D721Med (cell line): ENCODE data around the gene TUBB4A.

Source experiments
- DNase-seq: peaks from one replicate; pipeline ENCODE4 v3.0.0; 2011; ENCODE audit warnings: low spot score; ENCODE audit not compliant: insufficient read length
- FAIRE-seq: peaks from 2 replicates; lab custom pipeline; 2011; peaks lifted over from hg19 to GRCh38; lab: Jason Lieb, UNC
- TF ChIP-seq, protein P1 (sequence below): IDR thresholded peaks from 2 replicates; pipeline ENCODE4 v1.5.1; 2012; ENCODE audit warnings: mild to moderate bottlenecking, control low read depth; ENCODE audit not compliant: insufficient read depth; ENCODE audit errors: missing control alignments

TUBB4A gene

DNA sequence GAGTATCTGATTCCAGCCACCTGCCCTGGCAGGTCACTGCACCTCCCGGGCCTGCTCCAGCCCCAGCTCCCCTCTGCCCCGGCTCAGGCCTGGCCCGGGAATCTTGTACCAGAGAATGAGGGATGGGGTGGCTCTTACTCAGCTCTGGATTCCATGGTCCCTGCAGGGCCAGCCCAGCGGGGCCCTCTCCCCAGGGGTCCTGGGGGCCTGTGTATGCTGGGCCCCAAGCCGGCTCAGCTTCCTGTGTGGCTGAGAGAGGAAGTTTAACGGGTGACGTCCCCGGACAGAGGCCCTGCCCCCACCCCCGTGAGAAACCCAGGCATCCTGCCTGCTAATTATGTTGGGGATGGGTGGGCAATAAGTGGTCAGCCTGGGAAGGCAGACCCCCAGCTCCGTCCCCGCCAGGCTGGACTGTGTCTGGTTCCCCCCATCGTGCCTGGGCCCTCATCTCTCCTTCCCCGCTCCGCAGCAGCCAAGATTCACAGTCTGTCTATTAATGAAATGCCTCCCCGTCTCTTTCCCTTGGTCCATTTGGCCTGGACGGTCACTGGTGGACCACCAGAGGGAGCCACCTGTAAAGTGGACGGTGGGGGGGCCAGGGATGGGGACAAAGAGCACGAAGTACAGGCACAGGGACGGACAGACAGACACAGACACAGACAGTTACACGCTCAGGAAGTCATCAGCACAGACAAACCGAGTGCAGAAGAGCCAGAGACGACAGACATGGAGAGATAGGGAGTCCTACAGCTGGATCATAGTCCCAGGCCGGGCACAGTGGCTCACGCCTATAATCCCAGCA, 20.4 kb downstream of the TUBB4A start, which contains the start of gene DENND1C:
TSS of gene DENND1C (minus strand) at position 247 of the 802 bp plus-strand sequence. CDS start at position 155, 92 bp downstream.
- DNase-seq: no peak
- TF ChIP-seq, protein P1, sequence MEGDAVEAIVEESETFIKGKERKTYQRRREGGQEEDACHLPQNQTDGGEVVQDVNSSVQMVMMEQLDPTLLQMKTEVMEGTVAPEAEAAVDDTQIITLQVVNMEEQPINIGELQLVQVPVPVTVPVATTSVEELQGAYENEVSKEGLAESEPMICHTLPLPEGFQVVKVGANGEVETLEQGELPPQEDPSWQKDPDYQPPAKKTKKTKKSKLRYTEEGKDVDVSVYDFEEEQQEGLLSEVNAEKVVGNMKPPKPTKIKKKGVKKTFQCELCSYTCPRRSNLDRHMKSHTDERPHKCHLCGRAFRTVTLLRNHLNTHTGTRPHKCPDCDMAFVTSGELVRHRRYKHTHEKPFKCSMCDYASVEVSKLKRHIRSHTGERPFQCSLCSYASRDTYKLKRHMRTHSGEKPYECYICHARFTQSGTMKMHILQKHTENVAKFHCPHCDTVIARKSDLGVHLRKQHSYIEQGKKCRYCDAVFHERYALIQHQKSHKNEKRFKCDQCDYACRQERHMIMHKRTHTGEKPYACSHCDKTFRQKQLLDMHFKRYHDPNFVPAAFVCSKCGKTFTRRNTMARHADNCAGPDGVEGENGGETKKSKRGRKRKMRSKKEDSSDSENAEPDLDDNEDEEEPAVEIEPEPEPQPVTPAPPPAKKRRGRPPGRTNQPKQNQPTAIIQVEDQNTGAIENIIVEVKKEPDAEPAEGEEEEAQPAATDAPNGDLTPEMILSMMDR: peak; percentile 35
- no peak for FAIRE-seq

DNA sequence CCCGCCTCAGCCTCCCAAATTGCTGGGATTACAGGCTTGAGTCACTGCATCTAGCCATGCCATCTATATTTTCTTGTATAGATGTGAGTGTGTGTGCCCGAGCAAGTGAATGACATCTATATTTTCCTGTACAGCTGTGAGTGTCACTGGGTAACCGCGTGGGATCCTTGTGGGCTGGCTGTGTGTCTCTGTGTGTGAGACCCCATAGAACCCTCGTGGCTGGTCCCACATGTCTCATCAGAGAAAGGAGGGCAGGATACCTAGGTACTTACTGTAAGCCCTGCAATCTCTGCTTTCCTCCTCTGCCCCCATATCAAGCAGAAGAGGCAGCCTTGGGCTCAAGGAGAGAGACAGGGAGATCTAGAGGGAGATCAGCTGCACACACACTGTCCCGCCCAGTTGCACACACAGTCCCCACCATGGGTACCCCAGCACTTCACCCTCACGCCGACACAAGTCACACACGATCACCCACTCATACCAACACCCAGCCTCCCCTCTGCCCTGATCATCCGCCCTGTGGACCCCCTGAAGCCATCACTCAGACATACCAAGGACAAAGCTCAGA, 21.2 kb downstream of the TUBB4A start:
- DNase-seq (no peak), FAIRE-seq (no peak)
- TF ChIP-seq, protein P1: no peak

DNA sequence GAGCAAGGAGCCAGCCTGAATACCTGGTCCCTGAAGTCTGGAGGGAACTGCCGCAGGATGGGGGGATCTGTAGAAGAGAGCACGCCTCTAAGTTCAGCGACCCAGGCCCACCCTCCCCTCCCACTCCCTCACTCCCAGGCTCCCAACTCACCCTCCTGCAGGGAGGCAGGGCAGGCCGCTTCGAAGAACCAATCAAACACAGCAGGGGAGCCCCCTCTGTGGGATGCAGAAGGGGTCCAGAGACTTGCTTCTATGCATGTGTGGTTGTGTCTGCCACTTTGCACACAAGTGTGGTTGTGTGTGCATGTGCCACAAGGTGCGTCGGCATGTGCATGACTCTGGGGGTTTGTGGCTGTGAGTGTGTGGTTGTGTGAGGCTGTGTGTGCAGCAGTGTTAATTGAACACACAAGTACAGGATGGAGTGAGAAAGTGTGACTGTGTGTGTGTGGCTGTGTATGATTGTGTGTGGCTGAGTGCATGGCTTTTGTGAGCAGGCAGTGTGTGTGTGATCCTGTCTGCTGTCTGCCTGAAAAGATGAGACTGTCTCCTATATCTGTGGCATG, 22.2 kb downstream of the TUBB4A start:
- TF ChIP-seq, protein P1: no peak
- no peak for FAIRE-seq
- DNase-seq: no peak

DNA sequence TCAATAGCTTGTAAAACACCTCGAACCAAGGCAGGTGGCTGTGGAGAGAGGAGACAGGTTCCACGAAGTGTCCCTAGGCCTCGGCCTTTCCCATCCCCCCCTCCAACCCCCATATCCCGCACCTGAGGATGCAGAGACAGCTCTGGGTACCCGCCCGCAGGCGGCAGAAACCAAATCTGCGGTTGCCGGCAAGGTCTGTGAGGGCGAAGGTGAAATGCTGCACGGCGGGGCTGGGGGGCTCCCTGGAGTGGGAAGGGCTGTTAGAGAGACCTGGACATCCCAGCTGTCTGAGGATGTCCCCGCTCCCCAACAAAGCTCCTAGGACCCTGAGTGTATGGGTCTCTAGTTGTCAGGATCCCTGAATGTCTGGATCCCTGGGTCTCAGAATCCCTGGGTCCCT, 23.3 kb downstream of the TUBB4A start:
- TF ChIP-seq, protein P1: no peak
- DNase-seq (no peak), FAIRE-seq (no peak)

DNA sequence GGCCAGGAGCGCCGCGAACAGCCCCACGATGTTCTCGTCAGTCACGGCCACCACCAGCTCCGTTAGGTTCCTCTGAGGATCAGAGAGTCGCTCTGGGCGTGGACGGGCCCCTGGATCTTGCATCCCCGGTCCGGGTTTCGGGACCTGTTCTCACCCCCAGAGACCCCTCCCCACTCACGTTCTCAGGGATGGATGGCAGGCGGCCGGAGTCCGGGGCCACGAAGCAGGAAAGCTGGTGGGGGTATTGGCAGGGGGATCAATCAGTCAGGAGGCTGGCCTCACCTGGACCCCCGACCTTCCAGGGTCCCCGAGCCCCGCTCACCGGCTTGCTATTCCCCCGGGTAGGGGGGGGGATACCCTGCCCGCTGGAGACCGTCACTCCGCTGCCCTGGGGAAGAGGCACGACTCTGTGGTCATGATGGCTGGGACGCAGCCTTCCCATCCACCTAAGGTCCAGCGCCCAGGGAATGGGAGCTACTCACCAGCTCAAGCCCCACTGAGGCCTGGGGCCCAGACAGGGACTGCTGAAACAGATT, 25.1 kb downstream of the TUBB4A start:
- TF ChIP-seq, protein P1: no peak
- FAIRE-seq (no peak), DNase-seq (no peak)

DNA sequence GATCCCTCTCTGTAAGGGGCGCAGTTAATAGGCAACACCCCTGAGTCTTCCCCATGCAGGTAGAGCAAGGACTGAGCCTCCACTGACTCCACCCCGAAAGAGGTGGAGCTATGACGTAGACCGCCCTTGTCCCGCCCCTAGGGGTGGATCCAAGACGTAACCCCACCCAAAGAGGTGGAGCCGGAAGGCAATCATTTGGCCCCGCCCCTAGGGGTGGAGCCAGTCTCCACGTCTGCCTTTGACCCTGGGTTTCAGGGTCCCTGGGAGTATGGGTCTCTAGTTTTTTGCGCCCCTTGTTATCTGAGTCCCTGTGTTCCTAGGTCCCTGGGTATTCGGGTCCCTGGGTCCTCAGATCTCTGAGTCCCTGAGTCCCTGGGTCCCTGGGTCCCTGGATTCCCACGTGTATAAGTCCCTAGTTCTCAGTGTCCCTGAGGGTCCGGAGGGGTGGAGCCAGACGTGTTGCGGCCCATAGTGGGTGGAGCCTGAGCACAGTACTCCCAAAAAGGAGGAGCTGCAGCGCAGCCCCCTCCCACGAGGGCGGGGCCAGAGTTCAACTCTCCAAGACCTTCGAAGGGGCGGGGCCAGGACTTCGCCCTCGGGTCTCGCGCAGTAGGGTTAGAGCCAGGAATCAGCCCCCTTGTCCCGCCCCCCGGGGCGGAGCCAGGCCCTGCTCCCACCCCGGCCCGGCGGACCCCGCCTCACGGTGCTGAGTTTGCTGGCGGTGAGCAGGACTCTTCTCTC, 25.8 kb downstream of the TUBB4A start:
- no peak for FAIRE-seq
- no peak for DNase-seq
- TF ChIP-seq, protein P1: no peak
